CD1c-positive myeloid dendritic cell (primary cell): Measurements from ENCODE around the gene CHRNB2.
"Not testable (repeated sequence)": the region's sequence is repeated elsewhere in the genome, so short reads cannot be mapped to it uniquely, and the experiment has no call there.

ENCODE experiments used
- DNase-seq: peaks from one replicate; pipeline ENCODE4 v3.0.0-alpha.2; 2016; ENCODE audit errors: extremely low spot score

Gene CHRNB2

DNA sequence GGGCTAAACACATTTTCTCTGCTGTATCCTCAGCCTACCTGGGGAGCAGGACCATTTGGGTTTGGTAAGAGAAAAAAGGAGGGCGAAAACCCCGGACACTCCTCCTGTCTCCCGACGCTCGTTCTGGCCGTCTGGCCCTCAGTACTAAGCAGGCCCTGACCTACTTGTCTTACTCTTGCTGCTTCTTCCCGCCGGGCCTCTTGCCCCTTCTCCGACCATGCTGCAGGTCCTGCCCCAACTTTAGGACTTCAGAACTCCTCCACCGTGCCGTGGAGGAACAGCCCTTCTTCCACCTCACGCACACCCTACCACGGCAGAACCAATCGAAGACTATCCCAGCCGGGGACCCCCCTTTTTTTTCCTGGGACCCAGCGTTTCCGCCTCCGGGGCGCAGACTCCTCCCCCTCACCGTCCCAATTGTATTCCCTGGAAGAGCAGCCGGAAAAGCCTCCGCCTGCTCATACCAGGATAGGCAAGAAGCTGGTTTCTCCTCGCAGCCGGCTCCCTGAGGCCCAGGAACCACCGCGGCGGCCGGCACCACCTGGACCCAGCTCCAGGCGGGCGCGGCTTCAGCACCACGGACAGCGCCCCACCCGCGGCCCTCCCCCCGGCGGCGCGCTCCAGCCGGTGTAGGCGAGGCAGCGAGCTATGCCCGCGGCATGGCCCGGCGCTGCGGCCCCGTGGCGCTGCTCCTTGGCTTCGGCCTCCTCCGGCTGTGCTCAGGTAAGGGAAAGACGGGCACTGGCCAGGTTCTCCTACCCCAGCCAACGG is at the start of gene CHRNB2:
CHRNB2 (plus strand) TSS at position 393 of the 771 bp plus-strand sequence; CDS start at position 660, 267 bp downstream.
- DNase-seq, result peak; percentile 77

- no peak for DNase-seq
These were observed 48.0 kb upstream of the CHRNB2 start for GRCh38 chr1:154519591-154519991.

DNA sequence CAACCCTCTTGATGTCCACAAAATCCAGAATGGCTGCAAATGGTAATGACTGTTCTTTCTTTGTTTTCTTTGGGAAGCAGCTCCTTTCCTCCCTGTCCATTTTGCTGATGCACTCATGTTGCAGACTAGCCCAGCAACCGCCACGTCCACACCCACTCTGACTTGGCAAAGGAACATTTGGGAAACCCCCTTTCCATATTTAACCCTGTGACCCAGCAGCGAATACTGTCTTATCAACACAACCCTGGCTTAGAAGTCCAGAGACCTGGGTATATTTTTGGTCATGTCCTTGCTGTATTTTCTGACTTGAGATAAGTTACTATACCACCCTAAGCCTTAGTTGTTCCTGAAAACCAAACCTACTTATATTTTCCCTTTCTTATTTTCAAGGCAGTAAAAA is 47.2 kb upstream of the CHRNB2 start:
- DNase-seq, result peak; percentile 9

GRCh38 chr1:154521695-154522094 is 45.9 kb upstream of the CHRNB2 start:
- DNase-seq, result no peak

DNA sequence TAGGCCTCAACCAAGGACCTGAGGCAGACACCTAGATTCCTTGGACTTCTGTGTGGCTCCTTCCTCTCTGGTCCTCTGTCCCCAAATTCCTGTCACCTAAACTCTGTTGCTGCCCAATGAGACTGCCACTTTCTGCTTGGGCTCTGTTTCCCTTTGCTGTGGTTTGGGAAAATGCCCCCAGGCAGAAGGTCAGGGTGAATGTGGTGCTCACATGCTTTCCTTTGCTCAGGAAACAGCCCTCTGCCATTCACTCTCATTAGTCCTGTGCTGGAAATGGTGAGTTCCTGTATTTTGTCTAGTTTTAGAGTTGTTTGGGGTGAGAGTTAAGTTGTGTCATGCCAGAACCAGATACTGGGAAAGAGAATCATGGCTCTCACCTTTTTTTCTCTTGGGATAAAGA is 42.7 kb upstream of the CHRNB2 start:
- DNase-seq, result no peak

DNA sequence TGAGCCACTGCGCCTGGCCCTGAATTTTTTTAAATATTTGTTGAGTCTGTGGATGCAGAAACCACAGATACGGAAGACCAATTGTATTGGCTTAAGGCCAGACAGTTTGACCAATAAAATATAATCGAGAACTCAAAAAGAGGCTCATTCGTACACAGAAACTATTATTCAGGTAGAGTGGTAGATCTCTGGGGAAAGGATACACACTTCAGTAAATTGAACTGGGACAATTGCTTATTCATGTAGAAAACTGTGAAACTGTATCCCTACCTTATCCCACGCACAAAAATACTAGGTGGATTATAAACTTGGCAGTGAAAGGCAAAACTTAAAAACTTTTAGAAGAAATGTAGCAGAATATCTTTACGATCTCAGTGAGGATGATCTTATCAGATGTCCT is 40.4 kb upstream of the CHRNB2 start:
- no peak for DNase-seq

- DNase-seq, result no peak
These were observed 38.3 kb upstream of the CHRNB2 start for GRCh38 chr1:154529308-154529707.

DNA sequence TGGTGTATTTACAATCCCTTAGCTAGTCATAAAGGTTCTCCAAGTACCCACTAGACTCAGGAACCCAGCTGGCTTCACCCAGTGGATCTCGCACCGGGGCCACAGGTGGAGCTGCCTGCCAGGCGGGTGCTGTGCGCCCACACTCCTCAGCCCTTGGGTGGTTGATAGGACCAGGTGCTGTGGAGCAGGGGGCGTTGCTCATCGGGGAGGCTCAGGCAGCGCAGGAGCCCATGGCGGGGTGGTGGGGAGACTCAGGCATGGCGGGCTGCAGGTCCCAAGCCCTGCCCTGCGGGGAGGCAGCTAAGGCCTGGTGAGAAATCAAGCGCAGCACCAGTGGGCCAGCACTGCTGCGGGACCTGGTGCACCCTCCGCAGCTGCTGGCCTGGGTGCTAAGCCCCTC is 35.6 kb upstream of the CHRNB2 start:
- DNase-seq, result not testable (repeated sequence)

- no peak for DNase-seq
These were observed 33.4 kb upstream of the CHRNB2 start for GRCh38 chr1:154533952-154534844.

DNA sequence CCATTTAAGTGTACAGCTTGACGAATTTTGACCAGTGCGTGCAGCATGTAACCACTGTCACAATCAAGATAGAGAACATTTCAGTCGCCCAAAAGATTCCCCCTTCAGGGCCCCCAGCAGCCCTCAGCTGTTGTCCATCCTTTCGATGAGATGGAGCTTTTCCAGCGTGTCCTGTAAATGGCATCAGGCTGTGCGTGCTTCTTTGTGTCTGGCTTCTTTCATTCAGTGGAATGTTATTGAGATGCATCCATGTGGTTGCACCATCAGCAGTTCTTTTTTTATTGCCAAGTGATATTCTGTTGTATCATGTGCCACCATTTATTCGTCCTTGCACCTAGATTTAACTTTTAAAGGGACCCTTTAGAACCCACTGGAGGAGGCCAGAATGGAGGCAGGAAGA is 31.0 kb upstream of the CHRNB2 start:
- no peak for DNase-seq

- no peak for DNase-seq
These were observed 27.8 kb upstream of the CHRNB2 start for GRCh38 chr1:154539486-154540483.

GRCh38 chr1:154541231-154541630 is 26.3 kb upstream of the CHRNB2 start:
- DNase-seq, result no peak

DNA sequence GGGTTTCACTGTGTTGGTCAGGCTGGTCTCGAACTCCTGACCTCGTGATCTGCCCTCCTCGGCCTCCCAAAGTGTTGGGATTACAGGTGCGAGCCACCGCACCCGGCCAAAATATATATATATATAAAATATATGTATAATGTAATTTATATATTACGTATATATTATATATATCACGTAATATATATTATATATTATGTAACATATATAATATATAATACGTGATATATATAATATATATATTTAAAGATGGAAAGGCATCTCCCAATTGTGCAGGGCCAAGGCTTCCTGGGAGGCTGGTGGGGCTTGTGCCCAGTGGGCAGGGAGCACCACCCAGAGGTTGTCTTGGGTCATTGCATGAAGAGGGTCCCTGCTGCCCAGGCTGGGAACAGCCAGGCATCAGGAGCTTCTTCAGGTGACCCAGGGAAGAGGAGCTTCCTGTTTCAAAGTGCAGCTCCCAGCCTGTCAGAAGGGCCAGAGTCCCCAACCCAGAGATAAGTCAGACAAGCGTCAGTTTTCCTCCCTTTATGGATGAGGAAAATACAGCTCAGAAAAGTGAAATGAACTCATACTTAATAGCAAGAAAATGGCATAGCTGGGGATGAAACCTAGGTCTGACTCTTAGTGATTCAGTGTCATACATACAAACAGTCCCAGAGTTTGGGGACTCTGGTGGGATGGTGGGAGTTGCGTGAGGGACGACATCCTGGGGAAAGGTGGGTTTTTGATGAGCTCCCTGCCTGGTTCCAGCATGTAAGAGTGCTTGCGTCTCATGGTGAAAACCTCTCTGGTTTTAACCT is 21.1 kb upstream of the CHRNB2 start:
- DNase-seq, result peak; percentile 70

DNA sequence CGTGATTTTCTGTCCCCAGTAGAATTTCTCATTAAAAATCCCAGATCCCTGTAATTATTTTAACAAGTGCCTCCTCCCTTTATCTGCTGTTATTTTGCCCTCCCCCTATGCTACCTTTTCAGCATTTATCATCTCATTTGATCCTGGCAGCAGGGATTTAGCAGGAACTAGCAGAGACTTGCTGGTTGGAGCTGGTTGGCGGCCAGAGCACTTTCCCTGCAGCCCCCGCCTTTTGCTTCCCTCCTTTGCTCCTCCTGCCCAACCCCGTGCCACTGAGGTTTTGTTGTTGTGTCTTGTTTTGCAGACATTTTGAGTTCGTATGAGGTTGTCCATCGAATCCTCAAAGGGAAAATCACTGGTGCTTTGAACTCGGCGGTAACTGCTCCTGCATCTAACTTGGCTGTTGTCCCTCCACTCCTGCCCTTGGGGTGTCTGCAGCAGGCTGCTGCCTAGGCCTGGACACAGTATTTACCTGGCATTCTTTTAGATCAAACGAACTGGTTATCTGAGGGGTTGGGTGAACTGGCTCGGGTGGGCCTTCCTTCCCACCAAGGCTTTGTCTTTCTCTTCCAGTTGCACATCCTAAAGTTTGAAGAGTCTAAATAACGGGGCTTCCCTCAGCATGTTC is 20.4 kb upstream of the CHRNB2 start:
- DNase-seq, result no peak

DNA sequence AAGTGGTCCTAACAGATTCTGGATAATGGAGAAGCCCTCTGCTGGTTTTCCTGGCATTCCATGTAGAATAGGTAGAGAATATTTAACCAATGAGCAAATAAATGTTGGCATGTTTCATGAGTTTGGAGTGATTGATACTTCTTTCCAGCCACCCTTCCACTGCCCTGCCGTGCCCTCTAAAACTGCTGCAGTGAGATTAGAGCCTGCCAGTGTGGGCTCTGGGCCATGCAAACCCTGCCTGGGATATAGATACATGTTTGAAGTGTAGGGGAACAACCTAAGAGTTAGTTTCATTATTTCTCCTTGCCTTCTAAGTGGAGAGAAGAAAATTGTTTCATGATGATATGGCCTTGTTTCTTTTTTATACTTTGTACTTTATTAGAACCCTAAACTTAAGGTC is 19.6 kb upstream of the CHRNB2 start:
- DNase-seq, result no peak

- no peak for DNase-seq
These were observed 18.3 kb upstream of the CHRNB2 start for GRCh38 chr1:154549202-154549770.

DNA sequence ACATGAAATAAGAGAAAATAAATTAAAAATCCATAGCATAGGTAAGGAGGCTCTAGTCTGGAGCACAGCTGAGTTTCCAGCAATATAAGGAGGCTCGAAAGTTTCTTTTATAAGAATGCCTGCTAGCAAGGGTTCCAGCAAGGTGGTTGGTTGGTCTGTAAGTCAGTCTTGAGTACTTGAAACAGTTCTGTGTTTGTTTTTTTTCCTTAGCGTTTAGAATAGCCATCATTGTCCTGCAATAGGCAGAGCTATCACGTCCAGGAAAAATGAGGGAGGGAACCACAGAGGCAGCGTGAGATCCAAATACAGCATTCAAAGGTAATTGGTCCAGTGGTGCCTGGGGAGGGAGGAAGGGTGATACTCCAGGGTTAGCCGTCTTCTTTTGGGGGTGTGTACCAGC is 17.5 kb upstream of the CHRNB2 start:
- no peak for DNase-seq

- DNase-seq, result no peak
These were observed 16.9 kb upstream of the CHRNB2 start for GRCh38 chr1:154550657-154551056.

DNA sequence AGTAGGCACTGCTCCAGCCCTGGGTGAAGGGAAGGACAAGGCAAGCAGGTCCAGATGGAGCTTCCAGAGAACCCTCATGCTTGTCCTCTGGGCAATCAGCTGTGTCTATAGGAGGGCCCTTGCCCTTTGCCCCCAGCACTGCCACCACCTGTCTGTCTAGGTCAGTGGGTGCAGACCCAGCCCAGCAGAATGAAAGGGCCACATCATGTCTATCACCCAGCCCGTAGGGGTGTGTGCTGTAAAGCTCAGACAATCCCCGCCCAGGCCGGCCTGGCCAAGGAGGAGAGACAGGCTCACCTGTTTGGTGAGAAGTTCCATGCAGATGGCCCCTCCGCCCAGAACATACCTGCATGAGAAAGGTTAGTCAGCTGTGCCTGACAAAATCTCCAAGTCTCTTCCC is 16.1 kb upstream of the CHRNB2 start:
- DNase-seq, result no peak

GRCh38 chr1:154552036-154552435 is 15.5 kb upstream of the CHRNB2 start:
- no peak for DNase-seq
